HG03066 (cell line): ENCODE measurements around the gene SRSF10.
"Not testable (repeated sequence)": the region's sequence is repeated elsewhere in the genome, so short reads cannot be mapped to it uniquely, and the experiment has no call there.

Source experiments
- ATAC-seq: cut with Tn5 transposase; IDR thresholded peaks from one replicate; pipeline ENCODE4 v1.9.1; 2021; ENCODE audit warnings: low read depth; ENCODE audit not compliant: unreplicated experiment

The SRSF10 gene

GRCh38 chr1:23999156-23999671 is 19.1 kb upstream of the SRSF10 start:
- no peak for ATAC-seq

DNA sequence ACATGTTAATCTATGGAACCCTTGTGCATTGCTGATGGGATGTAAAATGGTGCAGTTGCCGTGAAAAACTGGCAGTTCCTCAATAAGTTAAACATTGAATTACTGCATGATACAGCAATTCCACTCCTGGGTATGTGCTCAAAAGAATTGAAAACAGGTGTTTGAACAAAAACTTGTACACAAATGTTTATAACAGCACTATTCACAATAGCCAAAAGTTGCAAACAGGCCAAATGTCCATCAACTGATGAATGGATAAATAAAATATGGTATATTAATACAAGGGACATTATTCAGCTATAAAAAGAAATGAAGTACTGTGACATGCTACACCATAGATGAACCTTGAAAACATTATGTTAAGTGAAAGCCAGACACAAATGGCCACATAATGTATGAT is 17.7 kb upstream of the SRSF10 start:
- ATAC-seq = no peak

- ATAC-seq = no peak
These were observed 16.6 kb upstream of the SRSF10 start for GRCh38 chr1:23996700-23997229.

DNA sequence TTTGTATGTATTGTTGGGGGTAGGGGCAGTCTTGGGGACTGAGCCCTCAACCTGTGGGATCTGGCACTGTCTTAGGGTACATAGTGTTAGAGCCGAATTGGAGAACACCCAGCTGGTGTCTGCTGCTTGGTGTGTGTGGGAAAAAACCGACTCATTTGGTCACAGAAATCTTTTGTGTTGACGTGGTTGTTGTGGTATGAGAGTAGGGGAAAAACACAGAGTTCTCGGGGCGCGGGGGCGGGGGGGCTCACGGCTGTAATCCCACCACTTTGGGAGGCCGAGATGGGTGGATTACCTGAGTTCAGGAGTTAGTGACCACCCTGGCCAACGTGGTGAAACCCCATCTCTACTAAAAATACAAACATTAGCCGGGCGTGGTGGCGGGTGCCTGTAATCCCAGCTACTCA is 15.3 kb upstream of the SRSF10 start:
- no peak for ATAC-seq

DNA sequence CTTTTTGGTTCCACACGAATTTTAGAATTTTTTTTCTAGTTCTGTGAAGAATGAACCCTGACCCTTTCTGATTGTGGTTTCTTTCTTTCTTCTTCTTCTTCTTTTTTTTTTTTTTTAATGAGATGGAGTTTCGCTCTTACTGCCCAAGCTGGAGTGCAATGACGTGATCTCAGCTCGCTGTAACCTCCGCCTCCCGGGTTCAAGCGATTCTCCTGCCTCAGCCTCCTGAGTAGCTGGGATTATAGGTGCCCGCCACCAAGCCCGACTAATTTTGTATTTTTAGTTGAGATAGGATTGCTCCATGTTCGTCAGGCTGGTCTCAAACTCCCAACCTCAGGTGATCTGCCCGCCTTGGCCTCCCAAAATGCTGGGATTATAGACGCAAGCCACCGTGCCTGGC is 11.9 kb upstream of the SRSF10 start:
- ATAC-seq = not testable (repeated sequence)

DNA sequence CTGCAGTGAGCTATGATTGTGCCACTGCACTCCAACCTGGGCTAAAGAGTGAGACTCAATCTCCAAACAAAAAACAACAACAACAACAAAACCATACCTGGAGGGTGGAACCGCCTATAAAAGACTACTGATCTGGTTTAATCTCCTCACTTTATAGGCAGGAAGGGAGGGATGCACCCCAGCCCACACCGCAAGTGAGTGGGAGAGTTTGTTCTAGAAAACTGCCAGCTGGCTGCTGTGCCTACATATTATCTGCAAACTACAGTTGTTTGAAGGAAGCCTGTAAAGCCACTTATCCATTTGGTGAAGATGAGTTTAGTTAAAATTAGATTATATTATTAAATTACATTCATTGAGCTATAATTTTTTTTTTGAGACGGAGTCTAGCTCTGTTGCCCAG is 9.1 kb upstream of the SRSF10 start:
- no peak for ATAC-seq

DNA sequence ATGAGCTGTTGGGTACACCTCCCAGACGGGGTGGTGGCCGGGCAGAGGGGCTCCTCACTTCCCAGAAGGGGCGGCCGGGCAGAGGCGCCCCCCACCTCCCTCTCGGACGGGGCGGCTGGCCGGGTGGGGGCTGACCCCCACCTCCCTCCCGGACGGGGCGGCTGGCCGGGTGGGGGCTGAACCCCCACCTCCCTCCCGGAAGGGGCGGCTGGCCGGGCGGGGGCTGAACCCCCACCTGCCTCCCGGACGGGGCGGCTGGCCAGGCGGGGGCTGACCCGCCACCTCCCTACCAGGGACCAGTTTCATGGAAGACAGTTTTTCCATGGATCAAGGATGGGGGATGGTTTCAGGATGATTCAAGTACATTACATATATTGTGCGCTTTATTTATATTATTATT is 6.9 kb upstream of the SRSF10 start:
- ATAC-seq = not testable (repeated sequence)

GRCh38 chr1:23984417-23985186 is 4.5 kb upstream of the SRSF10 start:
- ATAC-seq = no peak

DNA sequence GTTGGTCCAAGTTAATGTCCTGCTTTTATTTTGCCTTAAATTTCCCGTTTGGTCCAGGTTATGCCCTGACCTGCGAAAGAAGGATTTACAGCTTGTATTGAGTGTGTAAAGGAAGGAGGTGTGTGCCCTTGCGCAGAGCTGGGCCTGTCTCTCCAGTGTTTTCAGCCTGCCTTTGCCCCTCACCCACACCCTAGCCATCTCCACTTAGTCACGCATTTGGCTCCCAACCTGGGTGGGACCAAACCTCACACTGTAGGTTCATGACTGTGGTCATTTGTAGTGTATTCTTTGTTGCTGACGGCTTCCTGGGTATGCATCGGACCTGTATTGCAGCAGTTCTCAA is 572 bp upstream of the SRSF10 start:
- peak; percentile 29 for ATAC-seq

- no peak for ATAC-seq
These were observed 693 bp downstream of the SRSF10 start for GRCh38 chr1:23979387-23979880.

DNA sequence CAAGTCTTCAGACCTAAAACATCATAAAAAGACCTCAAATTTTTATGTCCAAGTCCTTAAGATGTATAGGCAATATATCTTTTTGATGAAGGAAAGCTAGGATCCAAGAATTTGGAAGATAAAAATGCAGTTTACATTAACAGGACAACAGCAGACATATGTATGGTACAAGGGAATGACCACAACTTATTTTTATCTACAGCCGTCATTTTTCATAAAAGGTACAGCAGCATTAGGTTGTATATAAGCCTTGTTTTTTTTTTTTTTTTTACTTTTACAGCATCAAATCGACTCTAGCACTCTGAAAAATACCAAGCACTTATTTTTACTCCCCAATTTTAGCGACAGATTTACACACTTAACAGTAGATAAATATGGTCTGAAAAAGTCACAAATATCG is 1.3 kb downstream of the SRSF10 start:
- ATAC-seq = no peak

DNA sequence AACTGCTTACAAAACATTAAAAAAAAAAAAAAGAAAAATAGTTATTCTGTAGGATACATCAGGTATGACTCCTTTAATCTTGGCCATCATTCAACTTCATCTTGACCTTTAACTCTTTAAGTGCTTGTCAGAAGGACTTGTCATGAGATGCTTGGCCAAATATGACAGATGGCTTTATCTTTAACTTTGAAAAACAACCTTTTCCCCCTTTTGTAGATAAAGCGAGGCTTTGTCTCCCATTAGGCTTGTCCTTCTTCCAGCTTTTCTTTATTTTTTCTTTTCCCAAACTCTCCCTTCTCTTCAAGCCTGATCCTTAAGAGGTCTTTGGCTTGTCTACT is 2.3 kb downstream of the SRSF10 start:
- ATAC-seq = no peak

GRCh38 chr1:23977187-23977853 is 2.8 kb downstream of the SRSF10 start:
- ATAC-seq = no peak

DNA sequence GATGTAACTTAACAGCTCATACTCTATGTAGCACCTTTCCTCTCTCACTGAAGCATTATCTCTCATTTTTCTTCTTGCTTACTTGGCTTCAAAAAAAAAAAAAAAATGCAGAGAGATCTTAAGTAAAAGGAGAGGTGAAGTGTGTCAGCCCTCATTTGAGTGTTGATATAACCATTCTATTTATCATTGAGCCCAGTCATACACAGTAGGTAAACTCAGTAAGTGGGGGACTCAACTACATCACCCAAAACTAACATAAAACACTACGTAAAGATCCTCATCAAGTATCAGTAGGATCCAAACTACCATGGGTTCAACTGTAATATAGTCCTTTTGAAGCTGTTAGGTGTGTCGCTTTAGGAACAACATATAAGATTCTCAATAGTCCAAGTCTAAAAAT is 12.3 kb downstream of the SRSF10 start:
- no peak for ATAC-seq

GRCh38 chr1:23966973-23967493 is 13.1 kb downstream of the SRSF10 start:
- no peak for ATAC-seq

GRCh38 chr1:23964790-23965740 is 15.1 kb downstream of the SRSF10 start:
- ATAC-seq = no peak

- ATAC-seq = no peak
These were observed 15.9 kb downstream of the SRSF10 start for GRCh38 chr1:23964235-23964668.

DNA sequence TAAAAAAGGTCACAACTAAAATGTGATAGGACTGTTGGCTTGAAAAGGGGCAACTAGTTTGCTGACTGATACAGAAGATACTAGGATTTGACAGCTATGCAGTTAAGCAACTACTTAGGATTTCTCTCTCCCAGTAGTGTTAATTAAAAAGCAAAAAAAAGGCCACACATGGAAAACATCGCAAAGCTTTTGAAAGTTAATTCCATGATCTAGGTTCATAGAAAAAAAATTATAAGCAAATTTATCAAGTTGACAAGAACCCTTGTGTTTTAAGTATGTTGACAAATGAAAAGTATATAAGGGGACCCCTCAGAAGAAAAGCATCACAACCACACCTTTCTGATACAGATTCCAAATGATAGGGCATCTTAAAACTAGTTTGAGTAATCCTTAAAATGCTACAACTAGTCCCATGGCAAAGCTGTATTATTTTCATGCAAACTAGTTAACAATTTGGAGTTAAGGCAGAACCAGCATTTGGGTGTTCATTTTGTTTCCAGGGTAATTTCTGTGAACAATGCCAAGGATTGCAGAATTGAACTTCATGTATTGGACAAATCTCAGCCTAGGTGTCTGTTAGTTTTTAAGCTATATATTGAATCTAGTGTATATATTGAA is 16.4 kb downstream of the SRSF10 start:
- no peak for ATAC-seq

- no peak for ATAC-seq
These were observed 19.7 kb downstream of the SRSF10 start for GRCh38 chr1:23960291-23961020.
